Upper lobe of left lung (tissue), 6 donors: ENCODE results near the gene GPN2. TPM values are rescaled to one million over a fixed set of nuclear protein-coding genes. Genes with fewer than 3 reads are reported as not detected.
A peak's percentile ranks its signal among the peaks of the same experiment; 100 is the strongest.

ENCODE experiments used
- ATAC-seq, 2 donors: fragments of 200-7000 bp; cut with Tn5 transposase; one replicate each; pipeline ENCODE4 v1.9.1; 2022; ENCODE audit warnings: mild to moderate bottlenecking in 2 of 2, moderate library complexity in 2 of 2; ENCODE audit not compliant: low FRiP score in 2 of 2
- DNase-seq, 2 donors: peaks; one replicate each; pipeline ENCODE4 v3.0.0-alpha.2; 2019 to 2020
- H3K27ac ChIP-seq, 4 donors: fragments of 200-600 bp; sonication (generic); one replicate each; pipeline ENCODE4 v1.5.1; 2016 to 2019
- H3K27me3 ChIP-seq, 4 donors: fragments of 200-600 bp; sonication (generic); one replicate each; pipeline ENCODE4 v1.5.1; 2017 to 2019
- H3K36me3 ChIP-seq, 4 donors: fragments of 200-600 bp; sonication (generic); one replicate each; pipeline ENCODE4 v1.5.1; 2016 to 2019
- H3K4me1 ChIP-seq, 4 donors: fragments of 200-600 bp; sonication (generic); one replicate each; pipeline ENCODE4 v1.5.1; 2018 to 2019
- H3K4me3 ChIP-seq, 4 donors: fragments of 200-600 bp; sonication (generic); one replicate each; pipeline ENCODE4 v1.5.1; 2017 to 2019; ENCODE audit warnings: mild to moderate bottlenecking in 2 of 4, moderate library complexity in 1 of 4
- H3K9me3 ChIP-seq, 4 donors: fragments of 200-600 bp; sonication (generic); one replicate each; pipeline ENCODE4 v1.5.1; 2018 to 2019
- EP300 ChIP-seq, 4 donors: sonication (generic); formaldehyde crosslinking; IDR thresholded peaks; one replicate each; pipeline ENCODE4 v1.5.1; 2017; ENCODE audit warnings: antibody characterized with exemption in 4 of 4, control low read depth in 2 of 4
- POLR2A ChIP-seq, 4 donors: fragments of 450-650 bp; IDR thresholded peaks; one replicate each; pipeline ENCODE4 v1.5.1; 2016 to 2017; ENCODE audit warnings: antibody characterized with exemption in 4 of 4, mild to moderate bottlenecking in 2 of 4
- POLR2AphosphoS5 ChIP-seq, 2 donors: sonication (generic); formaldehyde crosslinking; IDR thresholded peaks; one replicate each; pipeline ENCODE4 v1.5.1; 2017; ENCODE audit warnings: antibody characterized with exemption in 2 of 2
- WGBS, 2 donors: methylation state at CpG; one replicate each; pipeline ENCODE4 v1.1.5; 2017 to 2018; 5-methylcytosine and 5-hydroxymethylcytosine counted together
- total RNA-seq, 6 donors: library from RNA; depleted of rRNA in 4 of 6; stranded (reverse); fragments of >200 nt in 4 of 6; gene quantifications; one replicate each; pipeline versions ENCODE4 v1.1.0 to v1.2.1, GENCODE V29; 2016 to 2021
- TF ChIP-seq, protein P1 (sequence below), 6 experiments: fragments of 450-650 bp in 4 of 6; fragments of 200-600 bp in 2 of 6; sonication (generic) in 2 of 6; IDR thresholded peaks; one replicate each; pipeline ENCODE4 v1.5.1; 2016 to 2019; ENCODE audit warnings: antibody characterized with exemption in 6 of 6
- donor health status: DM: no; HTN: no; CAD: no; lungs with moderate emphysema.
- donor health status: DM: no; HTN: yes; CAD: no; lungs with severe emphysema.

The GPN2 gene
- total RNA-seq, 6 donors from 2014 or later = 10.1 to 29.6 (median 18.5) TPM

DNA sequence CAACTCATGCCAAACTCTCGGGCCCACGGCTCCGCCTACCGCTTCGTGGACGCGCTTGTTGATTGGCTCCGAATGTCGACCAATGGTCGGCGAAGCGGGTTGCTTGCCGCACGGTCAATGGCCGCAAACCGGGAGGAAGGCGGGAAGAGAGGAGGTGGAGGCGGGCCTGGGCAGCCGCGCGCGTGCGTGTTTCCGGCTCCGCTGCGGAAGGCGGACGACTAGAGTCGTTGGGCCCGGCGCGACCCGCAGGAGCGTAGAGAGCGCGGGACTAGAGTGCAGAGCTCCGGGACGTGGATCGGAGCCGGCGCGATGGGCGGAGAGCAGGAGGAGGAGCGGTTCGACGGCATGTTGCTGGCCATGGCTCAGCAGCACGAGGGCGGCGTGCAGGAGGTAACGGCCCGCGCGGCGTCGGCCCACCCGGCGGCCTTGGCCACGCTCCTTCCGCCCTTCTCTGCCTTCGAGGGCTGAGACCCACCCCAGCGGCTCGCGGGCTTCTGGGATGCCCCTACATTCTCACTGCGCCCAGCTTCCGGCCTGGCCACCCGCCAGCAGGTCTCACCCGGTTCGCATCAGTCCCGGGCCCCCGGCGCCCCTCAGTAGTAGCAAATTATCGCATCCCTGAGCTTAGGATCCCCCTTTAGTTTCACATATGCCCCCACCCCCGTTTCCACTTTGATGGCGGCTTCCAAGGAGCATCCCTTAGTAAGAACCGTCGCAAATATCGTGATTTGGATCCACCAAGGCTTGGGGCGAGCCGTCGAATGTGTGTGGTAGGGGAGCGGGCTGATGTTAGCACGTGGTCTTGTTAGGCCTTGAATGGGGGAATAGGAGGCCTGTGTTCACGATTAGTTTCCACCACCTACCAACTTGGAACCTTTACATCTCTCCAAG is 31.7 kb upstream of the GPN2 start, which contains the start of gene NUDC:
Gene NUDC (plus strand): TSS at position 204 of the 891 bp plus-strand sequence. CDS start 106 bp downstream, at position 310.
- peak; percentile 98 for DNase-seq
- ATAC-seq = peak; percentile 99
- Histone ChIP-seq H3K4me1 (peaks cover 17 to 23% (median 22%) of the 10 kb centered on the region in 4 donors), H3K27me3 (no peaks in the 10 kb centered on the region), H3K36me3 (peaks cover 15 to 34% (median 25%) of the 10 kb centered on the region in 4 donors), H3K27ac (peak within 1 kb of the TSS; percentile 82 to 94 (median 90)), H3K9me3 (no peaks in the 10 kb centered on the region), H3K4me3 (peak within 1 kb of the TSS; percentile 83 to 99 (median 91))
- TF ChIP-seq, protein P1, sequence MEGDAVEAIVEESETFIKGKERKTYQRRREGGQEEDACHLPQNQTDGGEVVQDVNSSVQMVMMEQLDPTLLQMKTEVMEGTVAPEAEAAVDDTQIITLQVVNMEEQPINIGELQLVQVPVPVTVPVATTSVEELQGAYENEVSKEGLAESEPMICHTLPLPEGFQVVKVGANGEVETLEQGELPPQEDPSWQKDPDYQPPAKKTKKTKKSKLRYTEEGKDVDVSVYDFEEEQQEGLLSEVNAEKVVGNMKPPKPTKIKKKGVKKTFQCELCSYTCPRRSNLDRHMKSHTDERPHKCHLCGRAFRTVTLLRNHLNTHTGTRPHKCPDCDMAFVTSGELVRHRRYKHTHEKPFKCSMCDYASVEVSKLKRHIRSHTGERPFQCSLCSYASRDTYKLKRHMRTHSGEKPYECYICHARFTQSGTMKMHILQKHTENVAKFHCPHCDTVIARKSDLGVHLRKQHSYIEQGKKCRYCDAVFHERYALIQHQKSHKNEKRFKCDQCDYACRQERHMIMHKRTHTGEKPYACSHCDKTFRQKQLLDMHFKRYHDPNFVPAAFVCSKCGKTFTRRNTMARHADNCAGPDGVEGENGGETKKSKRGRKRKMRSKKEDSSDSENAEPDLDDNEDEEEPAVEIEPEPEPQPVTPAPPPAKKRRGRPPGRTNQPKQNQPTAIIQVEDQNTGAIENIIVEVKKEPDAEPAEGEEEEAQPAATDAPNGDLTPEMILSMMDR (IDR thresholded peaks at IDR 0.05) = peak in 1 of 6 experiments; percentile 35
- TF ChIP-seq POLR2A (IDR thresholded peaks at IDR 0.05) = peak in 3 of 4 donors; percentile 63 to 93 (median 75)
- TF ChIP-seq EP300 (IDR thresholded peaks at IDR 0.05) = peak in 1 of 4 donors; percentile 14
- peak; percentile 91 to 95 for TF ChIP-seq POLR2AphosphoS5 (IDR thresholded peaks at IDR 0.05)
- WGBS, 2 donors = 0 to 3% methylated on average over 25 to 56 of the region's 83 CpGs

- peaks cover 10 to 28% (median 19%) of the 10 kb centered on the region in 4 donors for H3K36me3 ChIP-seq
- peak overlapping the region; percentile 65 to 94 (median 85) for H3K27ac ChIP-seq
- TF ChIP-seq POLR2A (IDR thresholded peaks at IDR 0.05) (no peak), EP300 (IDR thresholded peaks at IDR 0.05) (no peak), POLR2AphosphoS5 (IDR thresholded peaks at IDR 0.05) (no peak)
- TF ChIP-seq, protein P1 (IDR thresholded peaks at IDR 0.05) = no peak
- H3K9me3 ChIP-seq = no peaks in the 10 kb centered on the region
- WGBS, 2 donors = 8 to 16% methylated on average over 5 to 7 of the region's 7 CpGs
- ATAC-seq = peak; percentile 51 to 56
- no peak for DNase-seq
- H3K4me3 ChIP-seq = peak overlapping the region in 3 of 4 donors; percentile 86 to 99 (median 96)
- no peaks in the 10 kb centered on the region for H3K27me3 ChIP-seq
- peaks cover 17 to 23% (median 22%) of the 10 kb centered on the region in 4 donors for H3K4me1 ChIP-seq
Observed at GRCh38 chr1:26921126-26921539, 31.1 kb upstream of the GPN2 start.

DNA sequence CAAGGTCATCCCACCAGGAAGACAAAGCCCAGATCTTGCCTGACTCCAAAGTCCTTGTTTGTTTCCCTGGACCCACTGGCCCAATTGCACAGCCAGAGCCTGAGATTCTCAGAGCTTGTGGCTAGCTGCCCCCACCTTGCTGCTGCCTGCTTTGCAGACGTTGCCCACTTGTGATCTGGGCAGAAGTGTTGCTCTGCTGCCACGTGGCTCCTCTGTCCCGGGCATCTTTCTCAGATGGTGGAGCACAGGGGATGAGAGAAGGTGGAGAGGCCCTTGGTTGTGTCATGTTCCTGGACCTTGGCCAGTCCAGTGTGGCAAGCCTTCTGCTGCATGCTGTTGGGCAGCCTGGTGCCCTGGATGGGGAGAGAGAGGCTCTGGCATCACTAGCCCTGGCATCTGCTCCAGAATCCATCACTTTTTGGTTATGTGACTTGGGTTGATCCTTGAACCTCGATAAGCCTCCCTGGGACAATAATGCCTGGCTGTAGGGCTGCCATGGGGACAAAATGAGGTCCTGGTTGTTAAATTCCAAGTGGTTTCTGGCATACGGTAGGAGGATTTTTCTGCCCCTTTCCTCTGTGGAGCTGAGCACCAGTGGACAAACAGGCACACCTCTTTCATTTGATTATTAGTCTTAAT is 25.2 kb upstream of the GPN2 start:
- H3K27me3 ChIP-seq = no peaks in the 10 kb centered on the region
- TF ChIP-seq EP300 (IDR thresholded peaks at IDR 0.05) = no peak
- peak in 1 of 2 donors; percentile 32 for TF ChIP-seq POLR2AphosphoS5 (IDR thresholded peaks at IDR 0.05)
- TF ChIP-seq POLR2A (IDR thresholded peaks at IDR 0.05) = no peak
- TF ChIP-seq, protein P1 (IDR thresholded peaks at IDR 0.05) = no peak
- no peaks in the 10 kb centered on the region for H3K36me3 ChIP-seq
- 41 to 46% methylated on average over 4 to 5 of the region's 5 CpGs for WGBS, 2 donors
- no peak for ATAC-seq
- no peak overlapping the region for H3K4me3 ChIP-seq
- peak in 1 of 2 donors; percentile 85 for DNase-seq
- no peaks in the 10 kb centered on the region for H3K9me3 ChIP-seq
- peaks cover 0 to 27% (median 6%) of the 10 kb centered on the region in 4 donors for H3K4me1 ChIP-seq
- peak overlapping the region in 2 of 4 donors; percentile 71 to 89 for H3K27ac ChIP-seq

DNA sequence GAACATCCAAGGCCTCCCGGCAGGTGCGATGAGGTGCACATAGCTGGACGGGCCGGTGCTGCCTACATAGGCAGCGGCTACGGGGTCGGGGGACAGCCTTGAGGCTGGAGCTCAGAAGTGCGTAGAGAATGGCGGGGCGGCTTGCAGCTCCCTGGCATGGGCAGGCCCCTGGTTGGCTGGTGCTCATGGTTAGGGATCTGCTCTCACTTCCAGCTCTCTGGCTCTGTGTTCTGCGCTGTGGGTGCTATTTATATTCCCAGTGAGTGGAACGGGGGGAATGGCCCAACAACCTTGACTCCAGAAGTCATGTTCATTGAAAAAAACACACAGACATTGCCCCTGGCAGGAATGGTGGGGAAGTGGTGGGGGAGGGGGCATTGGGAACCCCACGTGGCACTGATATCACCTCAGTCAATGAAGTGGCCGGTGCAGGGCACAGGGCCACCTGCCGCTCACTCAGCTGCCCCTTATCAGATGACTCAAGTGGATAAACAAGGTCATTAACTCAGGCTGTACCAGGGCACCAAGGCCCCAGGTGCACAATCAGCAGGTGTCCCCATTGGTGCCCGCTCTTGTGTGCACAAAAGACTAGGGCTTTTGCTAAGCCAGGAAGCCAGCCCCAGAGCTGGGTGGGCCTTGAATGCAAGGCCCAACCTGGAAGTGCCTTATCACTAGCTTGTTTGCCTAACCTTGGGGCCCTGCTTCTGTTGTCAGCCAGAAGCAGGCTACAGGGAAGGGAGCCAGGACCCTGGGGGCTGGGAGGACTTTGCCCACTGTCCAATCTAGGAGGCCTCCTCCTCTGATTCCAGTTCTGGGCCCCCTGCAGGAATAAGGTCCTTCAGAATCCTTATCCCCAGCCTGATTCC is 23.9 kb upstream of the GPN2 start, which contains the start of gene NR0B2:
Gene NR0B2 (minus strand): TSS at position 222 of the 866 bp plus-strand sequence. CDS start 35 bp downstream, at position 187.
- Histone ChIP-seq H3K4me1 (peaks cover 0 to 31% (median 8%) of the 10 kb centered on the region in 4 donors), H3K27ac (peak within 1 kb of the TSS; percentile 57 to 89 (median 76)), H3K9me3 (no peaks in the 10 kb centered on the region), H3K4me3 (peak within 1 kb of the TSS in 3 of 4 donors; percentile 32 to 43 (median 41)), H3K27me3 (no peaks in the 10 kb centered on the region), H3K36me3 (no peaks in the 10 kb centered on the region)
- peak in 3 of 4 donors; percentile 25 to 71 (median 58) for TF ChIP-seq POLR2A (IDR thresholded peaks at IDR 0.05)
- TF ChIP-seq, protein P1 (IDR thresholded peaks at IDR 0.05) = no peak
- peak in 1 of 4 donors; percentile 57 for TF ChIP-seq EP300 (IDR thresholded peaks at IDR 0.05)
- peak in 1 of 2 donors; percentile 43 for TF ChIP-seq POLR2AphosphoS5 (IDR thresholded peaks at IDR 0.05)
- peak; percentile 89 to 94 for DNase-seq
- peak; percentile 69 to 88 for ATAC-seq
- WGBS, 2 donors = 59 to 60% methylated on average over 10 to 16 of the region's 16 CpGs
